CD4-positive, alpha-beta memory T cell (primary cell): ENCODE data around the gene LTBP3. TPM values are rescaled to one million over a fixed set of nuclear protein-coding genes. Genes with fewer than 3 reads are reported as not detected.

ENCODE experiments used
- CTCF ChIA-PET: fragments of 350-600 bp; sonication (Branson Sonifier 250); formaldehyde crosslinking; loops from one replicate; lab custom pipeline; 2021; ENCODE audit warnings: inconsistent platforms; ENCODE audit not compliant: partially characterized antibody; lab: Charles Lee
- POLR2A ChIA-PET: fragments of 350-600 bp; sonication (Branson Sonifier 250); formaldehyde crosslinking; loops from one replicate; lab custom pipeline; 2021; ENCODE audit not compliant: partially characterized antibody; lab: Charles Lee
- DNase-seq, 5 donors: peaks; one replicate each; pipeline versions ENCODE4 v3.0.0 to v3.0.0-alpha.2; 2020 to 2022; ENCODE audit warnings: mixed read lengths in 1 of 5
- H3K27ac ChIP-seq: one replicate; pipeline ENCODE4 v1.7.0; 2013; ENCODE audit warnings: low read depth, low read length
- H3K27me3 ChIP-seq: 2 replicates; pipeline ENCODE4 v1.7.0; 2013; ENCODE audit warnings: mild to moderate bottlenecking, low read length, moderate library complexity; ENCODE audit not compliant: insufficient read depth
- H3K36me3 ChIP-seq: 2 replicates; pipeline ENCODE4 v1.7.0; 2013; ENCODE audit warnings: mild to moderate bottlenecking, low read length, moderate library complexity; ENCODE audit not compliant: insufficient read depth
- H3K4me1 ChIP-seq: 2 replicates; pipeline ENCODE4 v1.7.0; 2013; ENCODE audit warnings: mild to moderate bottlenecking, low read length, moderate library complexity; ENCODE audit not compliant: insufficient read depth
- H3K4me3 ChIP-seq, 2 donors: one replicate each; pipeline ENCODE4 v1.7.0; 2013; ENCODE audit warnings: low read length in 2 of 2, mild to moderate bottlenecking in 1 of 2
- H3K9me3 ChIP-seq, 2 donors: one replicate each; pipeline ENCODE4 v1.7.0; 2013; ENCODE audit warnings: low read length in 2 of 2, control low read depth in 1 of 2; ENCODE audit not compliant: control insufficient read depth in 1 of 2
- H3K27ac Mint-ChIP-seq, 7 donors: one replicate each; pipeline ENCODE4 v1.8.0; 2020 to 2021; ENCODE audit warnings: mixed read lengths in 7 of 7, mild to moderate bottlenecking in 6 of 7, inconsistent platforms in 3 of 7, moderate library complexity in 3 of 7
- H3K27me3 Mint-ChIP-seq, 2 donors: one replicate each; pipeline ENCODE4 v1.8.0; 2020 to 2021; ENCODE audit warnings: mixed read lengths in 2 of 2
- H3K36me3 Mint-ChIP-seq, 2 donors: one replicate each; pipeline ENCODE4 v1.8.0; 2020 to 2021; ENCODE audit warnings: mixed read lengths in 2 of 2, inconsistent platforms in 1 of 2, mild to moderate bottlenecking in 1 of 2
- H3K4me1 Mint-ChIP-seq, 4 donors: one replicate each; pipeline ENCODE4 v1.8.0; 2020 to 2021; ENCODE audit warnings: mixed read lengths in 4 of 4, mild to moderate bottlenecking in 1 of 4
- H3K4me3 Mint-ChIP-seq, 8 donors: one replicate each; pipeline ENCODE4 v1.8.0; 2020 to 2021; ENCODE audit warnings: mixed read lengths in 8 of 8, mild to moderate bottlenecking in 7 of 8, moderate library complexity in 6 of 8, inconsistent platforms in 3 of 8
- H3K9me3 Mint-ChIP-seq, 8 donors: one replicate each; pipeline ENCODE4 v1.8.0; 2020 to 2021; ENCODE audit warnings: mixed read lengths in 8 of 8, mild to moderate bottlenecking in 5 of 8, inconsistent platforms in 3 of 8, moderate library complexity in 1 of 8
- intact Hi-C: fragments of 100-400 bp; cut with micrococcal nuclease; formaldehyde crosslinking; loops from one replicate; pipeline ENCODE4 v1.15.1; 2023
- polyA plus RNA-seq, 2 donors: library from polyadenylated mRNA; unstranded; fragments of 300-500 nt; fragmentation: Illumina TruSeq; gene quantifications; one replicate each; pipeline ENCODE4 v1.2.3, GENCODE V29; 2021
- total RNA-seq, 2 experiments: library from RNA; stranded (reverse); gene quantifications; one replicate each; pipeline ENCODE4 v1.2.3, GENCODE V29; 2021

LTBP3 gene
- total and polyA plus RNA-seq, 4 experiments from 2014 or later: 9.0 to 211 (median 112) TPM

GRCh38 chr11:65506772-65507505 is 51.2 kb downstream of the LTBP3 start:
- Mint-ChIP-seq H3K27ac (peak overlapping the region in 6 of 7 donors; percentile 84 to 96 (median 93)), H3K27me3 (no peaks in the 10 kb centered on the region), H3K36me3 (peaks cover 33 to 34% of the 10 kb centered on the region in 2 donors), H3K9me3 (peaks cover 0 to 11% (median 0%) of the 10 kb centered on the region in 8 donors), H3K4me1 (peaks cover 35 to 64% (median 50%) of the 10 kb centered on the region in 4 donors), H3K4me3 (no peak overlapping the region)
- Histone ChIP-seq H3K27ac (peak overlapping the region; percentile 35), H3K36me3 (peaks cover 49% of the 10 kb centered on the region), H3K4me1 (peaks cover 52% of the 10 kb centered on the region), H3K9me3 (no peaks in the 10 kb centered on the region), H3K4me3 (no peak overlapping the region), H3K27me3 (no peaks in the 10 kb centered on the region)
- intact Hi-C loops: loop anchor here (1.0 kb wide), 1 partner anchor 8 kb away; the partner anchor contains the start of gene MALAT1
- peak in 3 of 5 donors; percentile 40 to 71 (median 52) for DNase-seq
- ChIA-PET CTCF (interaction anchor here (0.7 to 11.4 kb wide), 14 partner anchors 9 to 139 kb away, joined by 3 to 186 read pairs (median 10); partner anchors contain the start of genes MALAT1 and SLC25A45), POLR2A (interaction anchor here (0.7 to 27.2 kb wide), 38 partner anchors 10 to 595 kb away, joined by 3 to 3839 read pairs (median 6); partner anchors contain the start of genes DPF2, EHBP1L1, FAM89B and FRMD8)

GRCh38 chr11:65506290-65506771 is 51.8 kb downstream of the LTBP3 start:
- H3K27me3 Mint-ChIP-seq: no peaks in the 10 kb centered on the region
- DNase-seq: peak in 3 of 5 donors; percentile 40 to 72 (median 53)

GRCh38 chr11:65505466-65506289 is 52.5 kb downstream of the LTBP3 start:
- H3K36me3 Mint-ChIP-seq: peaks cover 33 to 34% of the 10 kb centered on the region in 2 donors
- no peak overlapping the region for H3K4me3 Mint-ChIP-seq
- H3K4me1 Mint-ChIP-seq: peaks cover 33 to 65% (median 49%) of the 10 kb centered on the region in 4 donors
- intact Hi-C loops: no loop called here
- DNase-seq: peak in 4 of 5 donors; percentile 17 to 24 (median 20)
- H3K27me3 ChIP-seq: no peaks in the 10 kb centered on the region
- POLR2A ChIA-PET: interaction anchor here (0.6 to 27.2 kb wide), 39 partner anchors 11 to 412 kb away, joined by 3 to 3839 read pairs (median 7); partner anchors contain the start of genes DPF2, EHBP1L1, FAM89B and FRMD8
- peak overlapping the region; percentile 97 for H3K27ac ChIP-seq
- peak overlapping the region; percentile 37 to 96 for H3K4me3 ChIP-seq
- H3K27ac Mint-ChIP-seq: peak overlapping the region in 6 of 7 donors; percentile 29 to 94 (median 88)
- CTCF ChIA-PET: interaction anchor here (0.7 to 11.4 kb wide), 14 partner anchors 8 to 280 kb away, joined by 3 to 186 read pairs (median 5); partner anchors contain the start of genes MALAT1 and SLC25A45
- H3K36me3 ChIP-seq: peaks cover 61% of the 10 kb centered on the region
- no peaks in the 10 kb centered on the region for H3K27me3 Mint-ChIP-seq
- H3K4me1 ChIP-seq: peaks cover 48% of the 10 kb centered on the region
- H3K9me3 Mint-ChIP-seq: peaks cover 0 to 15% (median 0%) of the 10 kb centered on the region in 8 donors
- H3K9me3 ChIP-seq: no peaks in the 10 kb centered on the region

More at GRCh38 chr11:65506290-65506771, 51.8 kb downstream of the LTBP3 start:
- peak overlapping the region in 6 of 7 donors; percentile 29 to 94 (median 88) for H3K27ac Mint-ChIP-seq
- Histone ChIP-seq H3K27me3 (no peaks in the 10 kb centered on the region), H3K4me1 (peaks cover 52% of the 10 kb centered on the region), H3K4me3 (peak overlapping the region in 1 of 2 donors; percentile 96), H3K36me3 (peaks cover 55% of the 10 kb centered on the region), H3K27ac (peak overlapping the region; percentile 97), H3K9me3 (no peaks in the 10 kb centered on the region)
- ChIA-PET POLR2A (interaction anchor here (0.7 to 27.2 kb wide), 35 partner anchors 12 to 412 kb away, joined by 3 to 3839 read pairs (median 7); partner anchors contain the start of genes DPF2, EHBP1L1, FAM89B and FRMD8), CTCF (interaction anchor here (0.7 to 11.4 kb wide), 11 partner anchors 8 to 139 kb away, joined by 3 to 186 read pairs (median 14); partner anchors contain the start of genes MALAT1 and SLC25A45)
- peaks cover 0 to 15% (median 0%) of the 10 kb centered on the region in 8 donors for H3K9me3 Mint-ChIP-seq
- H3K4me1 Mint-ChIP-seq: peaks cover 35 to 67% (median 51%) of the 10 kb centered on the region in 4 donors
- peaks cover 33 to 34% of the 10 kb centered on the region in 2 donors for H3K36me3 Mint-ChIP-seq
- no peak overlapping the region for H3K4me3 Mint-ChIP-seq
- intact Hi-C loops: no loop called here

GRCh38 chr11:65504674-65505465 is 53.3 kb downstream of the LTBP3 start:
- H3K36me3 ChIP-seq: peaks cover 66% of the 10 kb centered on the region
- no peak overlapping the region for H3K4me3 Mint-ChIP-seq
- peak overlapping the region; percentile 97 for H3K27ac ChIP-seq
- ChIA-PET POLR2A (interaction anchor here (0.6 to 27.2 kb wide), 28 partner anchors 11 to 464 kb away, joined by 3 to 3839 read pairs (median 8); partner anchors contain the start of genes DPF2, EHBP1L1, FAM89B and FRMD8), CTCF (interaction anchor here (1.2 to 11.4 kb wide), 12 partner anchors 7 to 280 kb away, joined by 3 to 186 read pairs (median 14); partner anchors contain the start of genes MALAT1 and SLC25A45)
- intact Hi-C loops: no loop called here
- peak overlapping the region in 6 of 7 donors; percentile 8 to 94 (median 84) for H3K27ac Mint-ChIP-seq
- peaks cover 30 to 61% (median 46%) of the 10 kb centered on the region in 4 donors for H3K4me1 Mint-ChIP-seq
- H3K4me3 ChIP-seq: peak overlapping the region; percentile 96 to 99
- DNase-seq: peak in 3 of 5 donors; percentile 13 to 19 (median 15)
- no peaks in the 10 kb centered on the region for H3K27me3 ChIP-seq
- no peaks in the 10 kb centered on the region for H3K27me3 Mint-ChIP-seq
- peaks cover 45% of the 10 kb centered on the region for H3K4me1 ChIP-seq
- H3K9me3 Mint-ChIP-seq: peaks cover 0 to 15% (median 0%) of the 10 kb centered on the region in 8 donors
- no peaks in the 10 kb centered on the region for H3K9me3 ChIP-seq
- peaks cover 33 to 34% of the 10 kb centered on the region in 2 donors for H3K36me3 Mint-ChIP-seq

GRCh38 chr11:65503949-65504673 is 54.0 kb downstream of the LTBP3 start:
- intact Hi-C loops: no loop called here
- H3K4me1 Mint-ChIP-seq: peaks cover 30 to 61% (median 44%) of the 10 kb centered on the region in 4 donors

More at GRCh38 chr11:65503949-65504673, 54.0 kb downstream of the LTBP3 start:
- H3K27ac ChIP-seq: peak overlapping the region; percentile 97
- peaks cover 0 to 15% (median 0%) of the 10 kb centered on the region in 8 donors for H3K9me3 Mint-ChIP-seq
- H3K9me3 ChIP-seq: no peaks in the 10 kb centered on the region
- DNase-seq: peak in 4 of 5 donors; percentile 15 to 20 (median 18)
- H3K4me3 ChIP-seq: peak overlapping the region; percentile 96 to 99
- peak overlapping the region in 6 of 7 donors; percentile 8 to 92 (median 86) for H3K27ac Mint-ChIP-seq
- peaks cover 41% of the 10 kb centered on the region for H3K4me1 ChIP-seq
- ChIA-PET CTCF (interaction anchor here (1.2 to 11.4 kb wide), 8 partner anchors 6 to 279 kb away, joined by 3 to 186 read pairs (median 10); partner anchors contain the start of gene MALAT1), POLR2A (interaction anchor here (0.6 to 27.2 kb wide), 22 partner anchors 10 to 464 kb away, joined by 3 to 3839 read pairs (median 10); partner anchors contain the start of genes DPF2, FAM89B, FRMD8 and KCNK7)
- no peak overlapping the region for H3K4me3 Mint-ChIP-seq
- no peaks in the 10 kb centered on the region for H3K27me3 ChIP-seq
- H3K36me3 ChIP-seq: peaks cover 66% of the 10 kb centered on the region
- H3K36me3 Mint-ChIP-seq: peaks cover 33 to 34% of the 10 kb centered on the region in 2 donors
- no peaks in the 10 kb centered on the region for H3K27me3 Mint-ChIP-seq
